ENCODE data around the gene TSPAN9.

The TSPAN9 gene

DNA sequence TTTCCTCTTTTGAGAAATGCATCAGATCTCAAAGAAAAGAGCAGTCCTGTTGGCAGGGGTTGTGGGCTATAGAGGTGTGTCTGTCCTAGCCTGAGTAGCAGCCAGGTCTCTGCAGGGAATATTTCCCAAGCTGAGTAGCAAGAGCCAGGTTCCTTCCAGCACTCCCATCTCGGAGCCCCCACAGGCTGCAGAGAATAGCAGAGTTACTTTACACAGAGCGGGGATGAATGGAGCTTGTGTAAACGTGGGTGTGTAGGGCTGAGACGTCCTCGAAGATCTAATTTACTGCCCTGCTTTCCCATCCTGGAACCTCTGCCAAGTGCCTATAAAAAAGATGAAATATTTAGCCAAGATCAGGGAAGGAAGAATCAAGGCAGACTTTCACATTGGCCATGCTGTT is 156.6 kb downstream of the TSPAN9 start:
- DNase-seq = no peak

DNA sequence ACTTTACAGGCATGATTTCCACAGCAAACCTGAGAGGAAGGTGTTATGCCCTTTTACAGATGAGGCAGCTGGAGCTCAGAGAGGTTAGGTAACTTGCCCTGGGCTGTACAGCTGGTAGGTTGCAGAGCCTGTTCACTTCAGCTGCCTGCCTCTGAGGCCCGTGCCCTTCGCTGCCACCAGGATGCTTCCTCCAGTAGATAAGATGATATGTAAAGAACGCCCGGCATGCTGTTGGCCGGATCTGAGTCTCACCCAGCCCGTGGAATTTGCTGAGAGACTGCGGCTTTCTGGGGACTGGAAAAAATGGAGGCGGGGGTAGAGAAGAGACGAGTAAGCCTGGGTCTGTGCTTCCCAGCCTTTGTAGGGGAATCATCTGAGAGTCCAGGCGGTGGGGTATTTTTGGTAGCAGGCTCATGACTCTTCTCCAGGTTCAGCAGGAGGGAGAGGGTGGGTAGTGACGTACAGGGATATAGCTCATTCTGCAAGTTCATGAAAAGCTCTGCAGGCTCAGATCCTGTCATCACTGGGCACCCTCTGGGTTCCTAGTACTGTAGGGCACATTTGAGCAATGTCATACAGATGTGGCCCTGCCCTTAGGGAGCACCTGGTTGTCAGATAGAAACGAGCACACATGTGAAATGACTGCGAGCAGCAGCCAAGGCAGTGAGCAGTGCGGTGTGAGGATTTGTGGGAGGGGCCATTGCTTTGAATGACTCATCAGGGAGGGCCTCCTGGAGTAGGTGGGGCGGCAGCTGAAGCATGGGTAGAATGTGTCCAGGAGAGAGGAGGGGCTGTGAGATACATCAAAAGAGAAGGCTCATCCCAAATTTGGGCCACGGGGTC is 159.4 kb downstream of the TSPAN9 start:
- peak; percentile 52 for DNase-seq

- no peak for DNase-seq
Measured at GRCh38 chr12:3238196-3238595, 161.0 kb downstream of the TSPAN9 start.

DNA sequence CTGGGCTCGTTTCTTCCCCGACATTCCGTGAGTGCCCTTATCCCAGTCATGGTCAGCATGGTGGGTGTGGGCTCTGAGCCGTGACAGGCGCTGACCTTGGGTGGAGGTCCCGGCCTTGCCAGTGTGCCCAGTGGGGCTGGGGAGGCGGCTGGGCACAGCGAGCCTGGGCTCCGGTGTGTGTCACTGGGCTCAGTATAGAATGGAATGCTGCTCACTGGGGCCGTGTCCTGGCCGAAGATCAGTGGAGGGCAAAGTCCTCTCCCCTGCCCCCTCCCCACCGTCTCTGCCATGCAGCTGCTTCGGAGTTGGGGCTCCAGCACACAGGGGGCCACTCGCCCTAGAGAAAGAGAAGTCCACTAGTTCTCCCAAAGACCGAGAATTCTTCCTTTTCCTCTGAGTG is 164.4 kb downstream of the TSPAN9 start:
- DNase-seq = no peak

GRCh38 chr12:3242199-3242863 is 165.2 kb downstream of the TSPAN9 start:
- DNase-seq = no peak

DNA sequence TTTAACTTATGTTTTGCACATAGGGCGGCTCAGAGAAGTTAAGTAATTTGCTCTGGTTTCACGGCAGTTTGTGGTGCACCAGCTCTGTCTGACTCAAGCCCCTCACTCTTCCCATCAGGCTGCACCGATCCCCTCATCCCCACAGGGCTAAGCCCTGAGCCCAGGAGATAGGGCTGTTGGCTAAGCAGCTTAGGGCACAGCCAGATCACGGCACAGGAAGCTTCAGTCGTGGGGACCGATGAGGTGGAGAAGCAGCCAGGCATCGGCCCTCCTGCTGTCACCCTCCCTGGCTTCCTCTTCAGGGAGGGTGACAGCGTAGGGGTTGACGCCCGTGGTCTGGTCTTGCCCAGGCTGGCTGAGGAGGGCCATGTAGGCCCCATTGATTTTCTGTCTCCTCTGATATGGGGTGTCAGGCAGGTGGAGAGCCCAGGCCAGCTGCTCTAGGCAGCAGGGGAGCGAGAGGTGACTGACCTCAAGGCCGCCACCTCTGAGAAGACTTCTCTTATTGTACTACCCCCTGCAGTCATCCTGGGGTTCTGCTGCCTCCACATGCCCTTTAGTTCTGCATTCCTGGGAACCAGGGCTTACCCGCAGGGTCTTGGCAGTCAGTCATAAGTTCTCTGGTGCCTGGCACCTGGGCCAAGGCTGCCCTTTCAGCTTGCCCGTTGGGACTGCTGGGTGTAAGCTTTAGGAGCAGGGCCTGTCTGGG is 166.4 kb downstream of the TSPAN9 start:
- DNase-seq = no peak

GRCh38 chr12:3244219-3244750 is 167.1 kb downstream of the TSPAN9 start:
- no peak for DNase-seq

GRCh38 chr12:3246253-3246652 is 169.1 kb downstream of the TSPAN9 start:
- no peak for DNase-seq

GRCh38 chr12:3247077-3247476 is 169.9 kb downstream of the TSPAN9 start:
- DNase-seq = no peak

GRCh38 chr12:3247629-3248161 is 170.5 kb downstream of the TSPAN9 start:
- DNase-seq = no peak

DNA sequence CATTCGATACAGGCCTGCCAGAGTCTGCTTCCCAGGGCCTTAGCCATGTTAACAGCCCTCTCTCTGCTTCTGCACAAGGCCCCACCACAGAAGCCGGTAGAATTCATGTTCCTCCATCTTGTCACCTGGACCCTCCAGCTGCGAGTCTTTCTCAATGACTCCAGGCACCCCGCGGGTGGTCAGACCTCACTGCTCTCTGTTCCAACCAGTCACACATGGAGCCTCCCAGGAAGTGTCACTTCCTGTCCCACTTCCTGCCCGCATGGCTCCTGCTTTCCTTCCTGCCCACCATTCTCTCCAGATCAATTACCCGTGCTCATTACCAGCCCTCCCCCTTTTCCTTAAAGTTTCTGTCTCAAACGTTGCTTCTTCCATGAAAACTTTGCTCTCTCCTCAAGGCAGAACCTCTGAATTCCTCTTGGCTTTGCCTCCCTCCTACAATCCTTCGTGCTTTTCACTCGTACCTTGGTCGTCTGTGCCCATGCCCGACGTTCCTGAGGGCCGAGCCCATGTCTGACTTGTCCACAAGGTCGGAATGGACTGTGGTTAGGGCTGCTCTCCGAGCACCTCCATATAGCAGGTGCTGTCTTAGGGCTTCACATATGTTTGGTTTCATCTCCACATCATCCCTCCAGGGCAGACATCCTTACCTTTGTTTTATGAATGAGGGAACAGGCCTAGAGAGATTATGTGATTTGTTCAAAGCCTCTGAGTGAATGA is 172.1 kb downstream of the TSPAN9 start:
- DNase-seq = no peak

DNA sequence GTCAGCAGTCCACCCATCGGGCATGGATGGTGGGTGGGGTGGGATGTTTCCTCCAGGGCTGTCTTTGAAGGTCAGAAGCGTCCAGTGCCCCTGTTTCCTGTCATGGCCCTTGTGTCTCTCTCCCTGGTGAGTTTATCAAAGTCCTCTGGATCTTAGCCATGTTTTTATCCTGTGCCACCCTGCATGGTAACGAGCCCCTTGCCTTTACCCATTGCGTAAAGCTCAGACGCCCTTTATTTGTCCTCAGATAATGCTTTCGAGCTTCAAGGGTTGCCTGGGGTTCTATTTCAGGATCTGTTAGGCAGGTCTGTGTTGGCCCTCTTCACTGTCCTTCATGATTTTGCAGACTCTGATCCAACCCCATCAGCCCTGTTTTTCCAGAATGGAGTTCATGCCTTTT is 172.9 kb downstream of the TSPAN9 start:
- DNase-seq = no peak

GRCh38 chr12:3250576-3250975 is 173.4 kb downstream of the TSPAN9 start:
- no peak for DNase-seq

DNA sequence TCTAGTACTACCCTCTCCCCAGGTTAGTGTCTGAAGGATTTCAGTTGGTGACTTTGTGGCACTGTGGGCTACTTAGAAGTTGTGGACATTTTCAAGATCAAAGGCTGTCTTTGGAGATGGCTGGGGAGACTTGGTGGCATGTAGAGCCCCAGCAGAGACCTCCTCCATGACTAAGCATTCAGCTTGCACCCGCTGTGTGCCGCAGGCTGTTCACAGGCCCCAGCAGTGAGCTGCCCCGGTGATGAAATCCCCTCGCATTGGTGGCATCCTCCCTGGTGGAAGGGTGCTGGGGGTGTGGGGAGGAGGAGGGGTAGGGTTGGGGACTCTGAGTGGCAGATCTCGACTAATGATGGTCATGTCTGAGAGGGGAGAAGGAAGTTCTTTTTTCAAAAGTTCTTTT is 173.9 kb downstream of the TSPAN9 start:
- no peak for DNase-seq

GRCh38 chr12:3251691-3252090 is 174.5 kb downstream of the TSPAN9 start:
- no peak for DNase-seq

GRCh38 chr12:3252450-3252891 is 175.3 kb downstream of the TSPAN9 start:
- no peak for DNase-seq

GRCh38 chr12:3253682-3254275 is 176.6 kb downstream of the TSPAN9 start:
- DNase-seq = no peak

DNA sequence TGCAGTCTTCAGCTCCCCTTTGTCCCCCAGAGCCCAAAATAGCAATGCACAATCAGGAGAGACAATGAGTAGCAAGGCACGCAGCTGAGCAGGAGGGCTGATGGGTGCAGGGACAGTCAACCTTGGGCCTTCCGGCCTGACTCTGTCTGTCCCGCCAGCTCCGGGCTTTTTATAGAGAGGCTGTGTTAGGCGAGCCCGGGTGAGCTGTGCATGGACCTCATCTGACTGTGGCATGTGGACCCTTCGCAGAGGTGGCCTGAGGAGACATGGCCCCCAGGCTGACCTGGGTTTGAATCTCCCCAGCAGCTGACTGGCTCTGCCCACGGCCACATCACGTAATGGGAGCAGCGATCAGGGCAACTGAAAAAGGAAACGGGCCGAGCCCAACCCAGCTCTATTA is 177.9 kb downstream of the TSPAN9 start:
- no peak for DNase-seq

DNA sequence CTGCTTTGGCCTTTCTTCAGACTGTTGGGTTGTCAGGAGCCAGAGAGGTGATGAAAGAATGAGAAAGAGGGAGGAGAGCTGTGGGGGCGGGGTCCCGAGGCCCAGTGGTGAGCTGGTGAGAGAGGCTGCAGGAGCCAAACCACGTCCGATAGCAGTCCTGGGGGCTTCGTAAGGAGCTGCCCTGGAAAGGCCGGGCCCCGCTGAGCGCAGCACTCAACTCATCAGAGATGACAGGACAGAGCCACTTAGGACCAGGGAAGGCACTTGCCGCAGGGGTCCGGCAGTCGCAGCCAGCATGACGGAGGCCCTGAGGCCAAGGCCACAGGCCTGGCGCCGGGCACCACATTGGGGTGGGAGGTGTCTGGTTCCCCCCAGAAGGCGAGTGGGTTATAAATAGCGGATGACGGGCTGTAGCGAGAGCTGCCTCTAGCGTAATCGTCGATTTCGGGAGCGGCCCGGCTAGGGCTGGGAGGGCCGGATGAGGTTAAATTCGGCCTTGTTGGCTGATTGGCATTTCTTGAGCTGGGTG is 179.0 kb downstream of the TSPAN9 start:
- no peak for DNase-seq

DNA sequence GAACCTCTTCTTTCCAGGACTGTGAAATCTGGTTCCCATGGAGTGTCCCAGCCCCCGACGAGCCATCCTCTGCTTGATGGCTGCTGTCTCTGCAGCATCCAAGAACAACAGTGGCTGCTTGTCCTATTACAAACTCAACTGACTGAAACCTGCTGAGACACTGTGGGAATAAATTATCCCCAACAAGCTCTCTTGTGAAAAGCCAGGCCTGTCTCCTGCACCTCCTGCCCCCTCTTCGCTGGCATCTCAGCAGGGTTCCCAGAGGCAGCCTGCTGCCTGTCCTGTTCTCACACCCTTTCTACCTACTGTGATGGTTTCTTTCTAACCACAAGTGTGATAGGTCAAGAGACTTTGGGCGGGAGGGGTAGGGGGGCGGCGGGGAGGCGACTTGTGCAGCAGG is 180.2 kb downstream of the TSPAN9 start:
- no peak for DNase-seq

DNA sequence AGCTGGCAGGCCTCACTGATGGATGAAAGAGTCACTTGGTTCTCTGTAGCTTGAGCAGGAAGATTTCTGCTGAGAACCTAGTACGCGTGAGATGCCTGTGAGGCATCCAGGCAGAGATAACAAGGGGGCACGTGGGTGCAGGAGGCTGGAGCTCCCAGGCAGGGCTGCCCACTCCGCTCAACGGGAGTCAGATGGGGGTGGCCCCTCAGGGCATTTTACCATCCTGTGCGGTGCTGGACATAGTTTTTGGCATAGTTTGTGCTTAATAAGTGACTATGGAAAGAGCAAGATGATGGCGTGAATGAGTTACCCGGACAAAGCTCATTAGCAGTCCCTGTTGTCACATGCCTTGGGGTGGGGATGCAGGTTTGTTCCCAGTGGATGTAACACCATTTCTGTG is 182.8 kb downstream of the TSPAN9 start:
- no peak for DNase-seq
